Testis (tissue), 3 donors: ENCODE data around the gene DNASE1L1. TPM values are rescaled to one million over a fixed set of nuclear protein-coding genes. Genes with fewer than 3 reads are reported as not detected.
A peak's percentile ranks its signal among the peaks of the same experiment; 100 is the strongest.

Experiments used
- DNase-seq: peaks from one replicate; pipeline ENCODE4 v3.0.0-alpha.2; 2019
- H3K27ac ChIP-seq, 2 donors: fragments of 200-600 bp; sonication (generic); one replicate each; pipeline ENCODE4 v1.5.1; 2019
- H3K27me3 ChIP-seq: fragments of 200-600 bp; sonication (generic); one replicate; pipeline ENCODE4 v1.5.1; 2019
- H3K36me3 ChIP-seq: fragments of 200-600 bp; sonication (generic); one replicate; pipeline ENCODE4 v1.5.1; 2017; ENCODE audit warnings: low read depth; ENCODE audit errors: missing control alignments
- H3K4me1 ChIP-seq: fragments of 200-600 bp; sonication (generic); one replicate; pipeline ENCODE4 v1.5.1; 2019
- H3K4me3 ChIP-seq, 2 donors: fragments of 200-600 bp; sonication (generic); one replicate each; pipeline ENCODE4 v1.5.1; 2017 to 2019
- H3K9me3 ChIP-seq: fragments of 200-600 bp; sonication (generic); one replicate; pipeline ENCODE4 v1.5.1; 2017
- CTCF ChIP-seq, 3 experiments: fragments of 450-650 bp in 2 of 3; fragments of 200-600 bp in 1 of 3; sonication (generic) in 1 of 3; IDR thresholded peaks; one replicate each; pipeline ENCODE4 v1.5.1; 2016 to 2019; ENCODE audit warnings: antibody characterized with exemption in 3 of 3, mild to moderate bottlenecking in 2 of 3, moderate library complexity in 1 of 3
- POLR2A ChIP-seq: fragments of 450-650 bp; IDR thresholded peaks from one replicate; pipeline ENCODE4 v1.6.1; 2017; ENCODE audit warnings: antibody characterized with exemption, mild to moderate bottlenecking, moderate library complexity
- WGBS, 2 donors: methylation state at CpG; one replicate each; pipeline ENCODE4 v1.1.5; 2018; 5-methylcytosine and 5-hydroxymethylcytosine counted together
- intact Hi-C: fragments of 100-400 bp; cut with DNase I; formaldehyde crosslinking; loops from one replicate; pipeline ENCODE4 v1.15.1; 2023; ENCODE audit warnings: low total_unique reads
- polyA plus RNA-seq: library from polyadenylated mRNA; stranded (reverse); fragments of 350-450 nt; fragmentation: Illumina TruSeq; extraction: RNeasy Lipid Tissue Mini Kit (QIAGEN cat#74804); gene quantifications from one replicate; pipeline ENCODE4 v1.2.3, GENCODE V29; 2014; ENCODE audit warnings: low read depth, low replicate concordance; ENCODE audit not compliant: insufficient read depth
- total RNA-seq, 2 donors: library from RNA; depleted of rRNA; stranded (reverse); fragments of >200 nt; gene quantifications; one replicate each; pipeline ENCODE4 v1.2.3, GENCODE V29; 2016

DNASE1L1 gene
- total and polyA plus RNA-seq, 3 donors from 2014 or later = 18.5 to 42.2 (median 36.5) TPM

GRCh38 chrX:154419688-154420401, 10.8 kb upstream of the DNASE1L1 start:
- H3K9me3 ChIP-seq = no peaks in the 10 kb centered on the region
- no peak overlapping the region for H3K27ac ChIP-seq
- H3K36me3 ChIP-seq = no peaks in the 10 kb centered on the region
- intact Hi-C loops = no loop called here
- H3K27me3 ChIP-seq = no peaks in the 10 kb centered on the region
- no peaks in the 10 kb centered on the region for H3K4me1 ChIP-seq
- H3K4me3 ChIP-seq = no peak overlapping the region
- no peak for TF ChIP-seq CTCF (IDR thresholded peaks at IDR 0.05)
- no peak for TF ChIP-seq POLR2A
- 58% methylated on average over 10 of the region's 19 CpGs; no CpG with 5 or more reads in 1 of the 2 donors for WGBS, 2 donors
- peak; percentile 82 for DNase-seq

DNA sequence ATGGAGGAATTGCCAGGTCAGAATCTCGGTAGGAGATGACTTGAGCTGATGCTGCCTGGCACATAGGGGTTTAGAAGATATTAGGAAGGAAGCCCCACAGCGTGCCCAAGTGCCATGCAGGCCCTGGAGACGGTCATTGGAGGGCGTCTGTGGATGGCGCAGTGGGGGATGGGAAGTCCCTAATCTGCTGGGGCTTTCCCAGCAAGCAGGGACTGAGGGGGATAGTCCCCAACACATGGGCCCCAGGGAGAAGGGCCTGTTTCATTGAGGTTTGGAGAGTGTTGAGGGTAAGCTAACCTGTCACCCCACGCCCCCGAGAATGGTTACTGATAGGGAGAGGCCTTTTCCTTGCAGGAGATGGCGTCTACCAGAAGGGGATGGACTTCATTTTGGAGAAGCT, 10.1 kb upstream of the DNASE1L1 start:
- TF ChIP-seq CTCF (IDR thresholded peaks at IDR 0.05) (no peak), POLR2A (no peak)
- no peaks in the 10 kb centered on the region for H3K27me3 ChIP-seq
- H3K27ac ChIP-seq = no peak overlapping the region
- no peak for DNase-seq
- H3K9me3 ChIP-seq = no peaks in the 10 kb centered on the region
- intact Hi-C loops = no loop called here
- WGBS, 2 donors = 85 to 89% methylated on average over 3 to 8 of the region's 8 CpGs
- H3K4me3 ChIP-seq = no peak overlapping the region
- no peaks in the 10 kb centered on the region for H3K4me1 ChIP-seq
- no peaks in the 10 kb centered on the region for H3K36me3 ChIP-seq

GRCh38 chrX:154417157-154417556, 8.1 kb upstream of the DNASE1L1 start:
- no peaks in the 10 kb centered on the region for H3K36me3 ChIP-seq
- DNase-seq = no peak
- H3K4me1 ChIP-seq = no peaks in the 10 kb centered on the region
- no peak overlapping the region for H3K27ac ChIP-seq
- intact Hi-C loops = no loop called here
- no peak for TF ChIP-seq CTCF (IDR thresholded peaks at IDR 0.05)
- no peak for TF ChIP-seq POLR2A
- no peaks in the 10 kb centered on the region for H3K9me3 ChIP-seq
- WGBS, 2 donors = 85 to 98% methylated on average over 5 to 7 of the region's 7 CpGs
- no peak overlapping the region for H3K4me3 ChIP-seq
- no peaks in the 10 kb centered on the region for H3K27me3 ChIP-seq

DNA sequence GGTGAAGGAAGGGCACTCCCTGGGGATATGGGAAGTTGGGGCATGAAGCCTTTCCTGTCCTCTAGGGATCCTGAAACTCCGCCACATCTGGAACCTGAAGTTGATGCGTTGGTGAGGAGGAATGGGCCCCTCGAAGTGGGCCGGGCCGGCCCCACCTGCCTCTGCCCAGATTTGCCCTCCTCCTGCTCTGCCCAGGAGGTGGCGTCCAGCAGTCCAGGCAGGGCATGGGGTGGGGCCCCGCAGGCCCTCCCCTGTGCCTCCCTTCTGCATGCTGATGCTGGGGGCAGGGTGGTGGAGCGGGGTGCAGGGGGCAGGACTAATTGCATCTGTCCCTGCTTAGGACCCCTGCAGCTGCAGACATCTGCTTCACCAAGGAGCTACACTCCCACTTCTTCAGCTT, 4.1 kb upstream of the DNASE1L1 start:
- no peaks in the 10 kb centered on the region for H3K4me1 ChIP-seq
- no peaks in the 10 kb centered on the region for H3K36me3 ChIP-seq
- H3K27me3 ChIP-seq = no peaks in the 10 kb centered on the region
- TF ChIP-seq CTCF (IDR thresholded peaks at IDR 0.05) = no peak
- no peak for TF ChIP-seq POLR2A
- intact Hi-C loops = no loop called here
- DNase-seq = no peak
- 70 to 80% methylated on average over 1 to 2 of the region's 8 CpGs for WGBS, 2 donors
- no peak overlapping the region for H3K4me3 ChIP-seq
- H3K27ac ChIP-seq = no peak overlapping the region
- H3K9me3 ChIP-seq = no peaks in the 10 kb centered on the region

GRCh38 chrX:154412468-154412867, 3.4 kb upstream of the DNASE1L1 start:
- WGBS, 2 donors = 34% methylated on average over 3 of the region's 4 CpGs; no CpG with 5 or more reads in 1 of the 2 donors
- H3K4me1 ChIP-seq = no peaks in the 10 kb centered on the region
- no peak for DNase-seq
- TF ChIP-seq CTCF (IDR thresholded peaks at IDR 0.05) (no peak), POLR2A (no peak)
- H3K9me3 ChIP-seq = no peaks in the 10 kb centered on the region
- H3K4me3 ChIP-seq = peak overlapping the region in 1 of 2 donors; percentile 79
- H3K27me3 ChIP-seq = no peaks in the 10 kb centered on the region
- intact Hi-C loops = no loop called here
- H3K36me3 ChIP-seq = no peaks in the 10 kb centered on the region
- peak overlapping the region in 1 of 2 donors; percentile 92 for H3K27ac ChIP-seq
